ENCODE results near the gene METAP1D. TPM values are rescaled to one million over a fixed set of nuclear protein-coding genes. Genes with fewer than 3 reads are reported as not detected.
A peak's percentile ranks its signal among the peaks of the same experiment; 100 is the strongest.
"Not testable (repeated sequence)": the region's sequence is repeated elsewhere in the genome, so short reads cannot be mapped to it uniquely, and the experiment has no call there.

The METAP1D gene
- total RNA-seq, 2 donors from 2014 or later: 4.2 to 4.4 TPM

- intact Hi-C loops (cut with DNase I, micrococcal nuclease): no loop called here
- ATAC-seq: no peak
These were observed 46.4 kb downstream of the METAP1D start for GRCh38 chr2:172046080-172046678.

GRCh38 chr2:172046866-172047565 is 47.3 kb downstream of the METAP1D start:
- DNase-seq (no peak), ATAC-seq (no peak)
- intact Hi-C loops (cut with DNase I, micrococcal nuclease): no loop called here

More at GRCh38 chr2:172046080-172046678, 46.4 kb downstream of the METAP1D start:
- no peak for DNase-seq

GRCh38 chr2:172047566-172048507 is 48.1 kb downstream of the METAP1D start:
- ATAC-seq (no peak), DNase-seq (no peak)
- intact Hi-C loops (cut with DNase I, micrococcal nuclease): no loop called here

GRCh38 chr2:172048508-172049503 is 49.1 kb downstream of the METAP1D start:
- DNase-seq (no peak), ATAC-seq (no peak)
- intact Hi-C loops (cut with DNase I, micrococcal nuclease): no loop called here

- DNase-seq (no peak), ATAC-seq (no peak)
- intact Hi-C loops (cut with DNase I, micrococcal nuclease): no loop called here
These were observed 49.9 kb downstream of the METAP1D start for GRCh38 chr2:172049567-172050120.

- DNase-seq: no peak
- ATAC-seq: no peak
- intact Hi-C loops (cut with DNase I, micrococcal nuclease): no loop called here
These were observed 50.8 kb downstream of the METAP1D start for GRCh38 chr2:172050479-172051125.

GRCh38 chr2:172052000-172052983 is 52.5 kb downstream of the METAP1D start:
- DNase-seq (no peak), ATAC-seq (peak; percentile 40)
- intact Hi-C loops (cut with DNase I, micrococcal nuclease): no loop called here

GRCh38 chr2:172053486-172053885 is 53.7 kb downstream of the METAP1D start:
- DNase-seq (no peak), ATAC-seq (no peak)
- intact Hi-C loops (cut with DNase I, micrococcal nuclease): no loop called here

GRCh38 chr2:172056293-172056692 is 56.5 kb downstream of the METAP1D start:
- DNase-seq (no peak), ATAC-seq (no peak)
- intact Hi-C loops (cut with DNase I, micrococcal nuclease): no loop called here

GRCh38 chr2:172058660-172059059 is 58.9 kb downstream of the METAP1D start:
- ATAC-seq: no peak
- DNase-seq: no peak
- intact Hi-C loops (cut with DNase I, micrococcal nuclease): no loop called here

GRCh38 chr2:172060118-172060517 is 60.4 kb downstream of the METAP1D start:
- ATAC-seq; intact Hi-C loops (cut with DNase I, micrococcal nuclease); DNase-seq: not testable (repeated sequence)

- intact Hi-C loops (cut with DNase I, micrococcal nuclease): no loop called here
- no peak for DNase-seq
- ATAC-seq: no peak
These were observed 62.8 kb downstream of the METAP1D start for GRCh38 chr2:172062402-172063004.

GRCh38 chr2:172063446-172063845 is 63.7 kb downstream of the METAP1D start:
- no peak for ATAC-seq
- intact Hi-C loops (cut with DNase I, micrococcal nuclease): no loop called here
- DNase-seq: no peak

GRCh38 chr2:172065111-172065510 is 65.4 kb downstream of the METAP1D start:
- no peak for ATAC-seq
- DNase-seq: no peak
- intact Hi-C loops (cut with DNase I, micrococcal nuclease): no loop called here

GRCh38 chr2:172066394-172066886 is 66.7 kb downstream of the METAP1D start:
- intact Hi-C loops (cut with DNase I, micrococcal nuclease): no loop called here
- no peak for DNase-seq
- no peak for ATAC-seq

GRCh38 chr2:172067905-172068304 is 68.2 kb downstream of the METAP1D start:
- intact Hi-C loops (cut with DNase I, micrococcal nuclease); ATAC-seq; DNase-seq: not testable (repeated sequence)

All from left colon (tissue), 2 donors.